GM18873 (cell line): ENCODE results near the gene AHCY.
"Not testable (repeated sequence)": the region's sequence is repeated elsewhere in the genome, so short reads cannot be mapped to it uniquely, and the experiment has no call there.

Experiments
- ATAC-seq: cut with Tn5 transposase; IDR thresholded peaks from one replicate; pipeline ENCODE4 v1.9.1; 2021; ENCODE audit warnings: mild to moderate bottlenecking, moderate library complexity, moderate number of reproducible peaks; ENCODE audit not compliant: unreplicated experiment, low FRiP score

Gene AHCY

GRCh38 chr20:34263468-34263867 is 39.7 kb downstream of the AHCY start:
- not testable (repeated sequence) for ATAC-seq

GRCh38 chr20:34262488-34263288 is 40.5 kb downstream of the AHCY start:
- ATAC-seq, result no peak

GRCh38 chr20:34260208-34260942 is 42.8 kb downstream of the AHCY start:
- no peak for ATAC-seq

GRCh38 chr20:34256629-34257124 is 46.5 kb downstream of the AHCY start:
- no peak for ATAC-seq

- ATAC-seq, result no peak
Measured at GRCh38 chr20:34254979-34255378, 48.2 kb downstream of the AHCY start.

GRCh38 chr20:34252431-34253086 is 50.6 kb downstream of the AHCY start:
- ATAC-seq, result not testable (repeated sequence)

- ATAC-seq, result no peak
Measured at GRCh38 chr20:34251619-34252018, 51.5 kb downstream of the AHCY start.

GRCh38 chr20:34250005-34250404 is 53.1 kb downstream of the AHCY start:
- no peak for ATAC-seq

- ATAC-seq, result no peak
Measured at GRCh38 chr20:34249291-34249690, 53.9 kb downstream of the AHCY start.

- ATAC-seq, result no peak
Measured at GRCh38 chr20:34246126-34246626, 57.0 kb downstream of the AHCY start.

- no peak for ATAC-seq
Measured at GRCh38 chr20:34243377-34243776, 59.8 kb downstream of the AHCY start.

- ATAC-seq, result no peak
Measured at GRCh38 chr20:34242879-34243278, 60.3 kb downstream of the AHCY start.

GRCh38 chr20:34242015-34242414 is 61.1 kb downstream of the AHCY start:
- not testable (repeated sequence) for ATAC-seq

GRCh38 chr20:34240693-34241615 is 62.2 kb downstream of the AHCY start, which contains the start of gene ASIP:
TSS of gene ASIP (plus strand) at chr20:34241423. CDS start at chr20:34260375, 18,952 bp downstream.
- no peak for ATAC-seq

GRCh38 chr20:34240121-34240520 is 63.0 kb downstream of the AHCY start:
- no peak for ATAC-seq

- ATAC-seq, result no peak
Measured at GRCh38 chr20:34237942-34238341, 65.2 kb downstream of the AHCY start.

- no peak for ATAC-seq
Measured at GRCh38 chr20:34235875-34236274, 67.3 kb downstream of the AHCY start.

GRCh38 chr20:34233687-34234086 is 69.5 kb downstream of the AHCY start:
- ATAC-seq, result no peak

GRCh38 chr20:34232494-34233087 is 70.6 kb downstream of the AHCY start:
- ATAC-seq, result no peak
